Liver (tissue), 3 donors: Measurements from ENCODE around the gene TBX15.

ENCODE experiments used
- ATF3 ChIP-seq: IDR thresholded peaks from 2 replicates; pipeline ENCODE4 v1.6.1; 2016; ENCODE audit warnings: antibody characterized with exemption
- CTCF ChIP-seq: fragments of 150-350 bp; IDR thresholded peaks from 2 replicates; pipeline ENCODE4 v1.5.1; 2017; ENCODE audit warnings: improper control_type of control experiment, low read depth, low read length; ENCODE audit not compliant: missing input control
- GABPA ChIP-seq, 2 donors: IDR thresholded peaks in 1 of 2; conservative IDR thresholded peaks in 1 of 2; 2 replicates each; pipeline ENCODE4 v1.6.1; 2016; ENCODE audit warnings: antibody characterized with exemption in 2 of 2, mild to moderate bottlenecking in 1 of 2, moderate library complexity in 1 of 2
- HNF4A ChIP-seq, 2 donors: conservative IDR thresholded peaks; 2 replicates each; pipeline ENCODE4 v1.6.1; 2016; ENCODE audit warnings: antibody characterized with exemption in 2 of 2, mild to moderate bottlenecking in 2 of 2
- HNF4G ChIP-seq: IDR thresholded peaks from 2 replicates; pipeline ENCODE4 v1.6.1; 2016; ENCODE audit warnings: antibody characterized with exemption
- JUND ChIP-seq, 2 donors: IDR thresholded peaks; 2 replicates each; pipeline ENCODE4 v1.6.1; 2016; ENCODE audit warnings: antibody characterized with exemption in 2 of 2
- MAX ChIP-seq: IDR thresholded peaks from 2 replicates; pipeline ENCODE4 v1.6.1; 2016; ENCODE audit warnings: antibody characterized with exemption
- NR2F2 ChIP-seq: IDR thresholded peaks from 2 replicates; pipeline ENCODE4 v1.6.1; 2016; ENCODE audit warnings: antibody characterized with exemption
- RAD21 ChIP-seq, 2 donors: IDR thresholded peaks; 2 replicates each; pipeline ENCODE4 v1.6.1; 2016; ENCODE audit warnings: antibody characterized with exemption in 2 of 2, mild to moderate bottlenecking in 2 of 2
- REST ChIP-seq: IDR thresholded peaks from 2 replicates; pipeline ENCODE4 v1.6.1; 2016; ENCODE audit warnings: antibody characterized with exemption, mild to moderate bottlenecking
- RXRA ChIP-seq, 2 donors: IDR thresholded peaks; 2 replicates each; pipeline ENCODE4 v1.6.1; 2017 to 2018; ENCODE audit warnings: antibody characterized with exemption in 2 of 2, mild to moderate bottlenecking in 1 of 2
- SP1 ChIP-seq: IDR thresholded peaks from 2 replicates; pipeline ENCODE4 v1.6.1; 2018; ENCODE audit warnings: antibody characterized with exemption, mild to moderate bottlenecking
- TAF1 ChIP-seq: conservative IDR thresholded peaks from 2 replicates; pipeline ENCODE4 v1.6.1; 2016; ENCODE audit warnings: antibody characterized with exemption, mild to moderate bottlenecking
- YY1 ChIP-seq: IDR thresholded peaks from 2 replicates; pipeline ENCODE4 v1.6.1; 2016; ENCODE audit warnings: antibody characterized with exemption, mild to moderate bottlenecking
- donor health status: healthy.
- donor health status: healthy.

GRCh38 chr1:118944546-118944945, 43.6 kb downstream of the TBX15 start:
- TF ChIP-seq CTCF: no peak
- TF ChIP-seq REST: no peak
- TF ChIP-seq MAX: no peak
- no peak for TF ChIP-seq GABPA (IDR thresholded peaks at IDR 0.05 in 1 of 2, conservative IDR thresholded peaks at IDR 0.05 in 1 of 2)
- no peak for TF ChIP-seq TAF1
- TF ChIP-seq JUND (IDR thresholded peaks at IDR 0.05): no peak
- TF ChIP-seq RXRA (IDR thresholded peaks at IDR 0.05): no peak
- no peak for TF ChIP-seq RAD21 (IDR thresholded peaks at IDR 0.05)
- TF ChIP-seq HNF4G: no peak
- no peak for TF ChIP-seq ATF3
- TF ChIP-seq HNF4A (conservative IDR thresholded peaks at IDR 0.05): no peak
- TF ChIP-seq SP1: no peak
- TF ChIP-seq YY1: no peak
- no peak for TF ChIP-seq NR2F2
